Activated naive CD4-positive, alpha-beta T cell treated with anti-CD3 and anti-CD28 coated beads for 36 hours (primary cell): ENCODE results near the gene TMEM86B. TPM values are rescaled to one million over a fixed set of nuclear protein-coding genes. Genes with fewer than 3 reads are reported as not detected.
"Not testable (repeated sequence)": the region's sequence is repeated elsewhere in the genome, so short reads cannot be mapped to it uniquely, and the experiment has no call there.

Source experiments
- CTCF ChIA-PET: fragments of 350-600 bp; sonication (Branson Sonifier 250); formaldehyde crosslinking; loops from one replicate; lab custom pipeline; 2021; ENCODE audit warnings: antibody characterized with exemption; lab: Charles Lee
- DNase-seq: peaks from one replicate; pipeline ENCODE4 v3.0.0-alpha.2; 2020
- H3K27ac Mint-ChIP-seq: one replicate; pipeline ENCODE4 v1.8.0; 2021; ENCODE audit warnings: mild to moderate bottlenecking, mixed read lengths
- H3K27me3 Mint-ChIP-seq: one replicate; pipeline ENCODE4 v1.8.0; 2021; ENCODE audit warnings: low read depth, mixed read lengths
- H3K36me3 Mint-ChIP-seq: one replicate; pipeline ENCODE4 v1.8.0; 2021; ENCODE audit warnings: low read depth, mixed read lengths
- H3K4me1 Mint-ChIP-seq: one replicate; pipeline ENCODE4 v1.8.0; 2021; ENCODE audit warnings: low read depth, mixed read lengths
- H3K4me3 Mint-ChIP-seq: one replicate; pipeline ENCODE4 v1.8.0; 2021; ENCODE audit warnings: mild to moderate bottlenecking, moderate library complexity, mixed read lengths
- H3K9me3 Mint-ChIP-seq: one replicate; pipeline ENCODE4 v1.8.0; 2021; ENCODE audit warnings: mixed read lengths
- intact Hi-C: fragments of 100-400 bp; cut with micrococcal nuclease; formaldehyde crosslinking; loops from one replicate; pipeline ENCODE4 v1.15.1; 2023
- total RNA-seq, 2 experiments: library from RNA; stranded (reverse); gene quantifications; one replicate each; pipeline ENCODE4 v1.2.3, GENCODE V29; 2021

Gene TMEM86B
- total RNA-seq, 2 experiments from 2014 or later = 6.1 to 6.8 TPM

GRCh38 chr19:55216461-55217198 is 11.9 kb downstream of the TMEM86B start:
- Mint-ChIP-seq H3K27me3 (peaks cover 22% of the 10 kb centered on the region), H3K9me3 (peaks cover 15% of the 10 kb centered on the region), H3K36me3 (peaks cover 13% of the 10 kb centered on the region), H3K4me3 (peak overlapping the region; percentile 50), H3K4me1 (peaks cover 13% of the 10 kb centered on the region), H3K27ac (no peak overlapping the region)
- CTCF ChIA-PET = interaction anchor here (1.5 kb wide), 1 partner anchor 13 kb away, joined by 4 read pairs; no protein-coding TSS in a partner anchor
- intact Hi-C loops = loop anchor here (1.0 to 2.0 kb wide), 2 partner anchors 38 to 43 kb away; partner anchors contain the start of gene PPP6R1
- peak; percentile 79 for DNase-seq

DNA sequence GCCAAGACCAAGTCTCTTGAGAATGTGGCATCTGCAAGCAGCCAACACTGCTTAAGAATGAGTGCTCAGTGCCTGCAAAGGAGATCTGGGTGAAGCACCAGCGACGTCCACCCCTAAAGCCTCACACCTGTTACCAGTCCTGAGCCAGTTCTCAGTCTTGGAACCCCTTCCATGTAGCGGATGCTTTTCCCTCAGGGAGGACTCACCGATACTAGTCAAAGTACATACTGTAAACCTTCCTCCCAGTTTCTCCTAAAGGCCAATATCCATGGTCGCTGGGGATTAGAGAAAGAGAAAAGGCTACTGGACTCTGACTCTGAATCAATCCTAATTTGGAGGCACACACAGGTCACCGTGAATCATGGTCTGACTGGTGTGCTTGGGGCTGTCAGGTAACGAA is 15.0 kb downstream of the TMEM86B start:
- Mint-ChIP-seq H3K36me3 (peaks cover 5% of the 10 kb centered on the region), H3K9me3 (peaks cover 6% of the 10 kb centered on the region), H3K27ac (no peak overlapping the region), H3K4me3 (no peak overlapping the region), H3K4me1 (peaks cover 13% of the 10 kb centered on the region), H3K27me3 (peaks cover 30% of the 10 kb centered on the region)
- no peak for DNase-seq
- CTCF ChIA-PET = no interaction called here
- intact Hi-C loops = no loop called here

- H3K27me3 Mint-ChIP-seq = peaks cover 30% of the 10 kb centered on the region
- peak; percentile 80 for DNase-seq
- peaks cover 6% of the 10 kb centered on the region for H3K9me3 Mint-ChIP-seq
- no peak overlapping the region for H3K4me3 Mint-ChIP-seq
- intact Hi-C loops = loop anchor here (1.0 kb wide), 2 partner anchors 171 to 206 kb away; no protein-coding TSS in a partner anchor
- peak overlapping the region; percentile 2 for H3K27ac Mint-ChIP-seq
- H3K36me3 Mint-ChIP-seq = peaks cover 5% of the 10 kb centered on the region
- peaks cover 13% of the 10 kb centered on the region for H3K4me1 Mint-ChIP-seq
- CTCF ChIA-PET = interaction anchor here (0.7 to 0.9 kb wide), 2 partner anchors 41 to 282 kb away, joined by 3 to 6 read pairs; no protein-coding TSS in a partner anchor
Measured at GRCh38 chr19:55212447-55212846, 16.1 kb downstream of the TMEM86B start.

DNA sequence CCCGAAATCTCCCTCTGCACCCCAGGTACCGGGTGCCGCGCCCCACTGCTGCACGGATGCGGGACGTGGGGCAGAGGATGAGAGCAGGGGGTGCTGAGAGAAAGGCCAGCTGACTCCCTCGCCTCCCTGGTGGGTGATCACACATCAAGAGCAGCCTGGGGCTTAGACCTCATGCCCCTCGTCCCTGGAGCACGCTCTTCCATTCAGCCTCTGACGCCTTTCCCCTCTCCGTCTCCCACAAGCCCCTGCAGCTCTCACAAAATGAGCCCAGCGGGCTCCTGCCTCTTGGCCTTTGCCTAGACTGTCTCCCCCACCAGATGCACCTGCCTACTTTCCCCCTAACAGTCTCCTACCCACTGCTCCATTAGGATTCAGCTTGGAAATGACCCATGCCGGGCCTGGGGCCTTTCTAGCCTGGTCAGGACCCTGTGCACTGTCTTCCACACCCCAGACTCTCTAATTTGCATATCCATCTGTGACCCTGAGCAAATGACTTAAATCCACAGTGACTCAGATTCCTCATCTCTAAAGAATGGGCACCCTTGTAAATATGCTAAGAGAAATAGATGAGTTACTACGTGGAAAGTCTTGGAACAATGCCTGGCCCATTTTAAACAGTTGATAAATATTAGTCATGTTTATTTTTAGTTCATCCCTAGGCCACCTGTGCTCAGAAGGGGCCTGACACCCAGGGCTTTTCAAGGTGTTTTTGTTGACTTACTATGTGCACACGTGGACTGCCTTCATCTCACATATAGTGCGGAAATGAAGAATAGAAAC is 18.7 kb downstream of the TMEM86B start:
- H3K4me3 Mint-ChIP-seq = no peak overlapping the region
- H3K27ac Mint-ChIP-seq = no peak overlapping the region
- no peak for DNase-seq
- H3K36me3 Mint-ChIP-seq = peaks cover 5% of the 10 kb centered on the region
- CTCF ChIA-PET = interaction anchor here (0.6 kb wide), 2 partner anchors 52 to 384 kb away, joined by 3 to 4 read pairs; no protein-coding TSS in a partner anchor
- peaks cover 39% of the 10 kb centered on the region for H3K27me3 Mint-ChIP-seq
- H3K9me3 Mint-ChIP-seq = peaks cover 6% of the 10 kb centered on the region
- H3K4me1 Mint-ChIP-seq = peaks cover 2% of the 10 kb centered on the region
- intact Hi-C loops = no loop called here

GRCh38 chr19:55208880-55209692 is 19.5 kb downstream of the TMEM86B start, which contains the start of gene PTPRH:
TSS of gene PTPRH (minus strand) at chr19:55209501. CDS start at chr19:55209433, 68 bp downstream.
- CTCF ChIA-PET = interaction anchor here (0.6 kb wide), 1 partner anchor 385 kb away, joined by 4 read pairs; no protein-coding TSS in a partner anchor
- peaks cover 2% of the 10 kb centered on the region for H3K4me1 Mint-ChIP-seq
- H3K36me3 Mint-ChIP-seq = peaks cover 5% of the 10 kb centered on the region
- H3K27ac Mint-ChIP-seq = no peak within 1 kb of the TSS
- H3K9me3 Mint-ChIP-seq = peaks cover 6% of the 10 kb centered on the region
- intact Hi-C loops = no loop called here
- H3K4me3 Mint-ChIP-seq = no peak within 1 kb of the TSS
- DNase-seq = no peak
- peaks cover 39% of the 10 kb centered on the region for H3K27me3 Mint-ChIP-seq

DNA sequence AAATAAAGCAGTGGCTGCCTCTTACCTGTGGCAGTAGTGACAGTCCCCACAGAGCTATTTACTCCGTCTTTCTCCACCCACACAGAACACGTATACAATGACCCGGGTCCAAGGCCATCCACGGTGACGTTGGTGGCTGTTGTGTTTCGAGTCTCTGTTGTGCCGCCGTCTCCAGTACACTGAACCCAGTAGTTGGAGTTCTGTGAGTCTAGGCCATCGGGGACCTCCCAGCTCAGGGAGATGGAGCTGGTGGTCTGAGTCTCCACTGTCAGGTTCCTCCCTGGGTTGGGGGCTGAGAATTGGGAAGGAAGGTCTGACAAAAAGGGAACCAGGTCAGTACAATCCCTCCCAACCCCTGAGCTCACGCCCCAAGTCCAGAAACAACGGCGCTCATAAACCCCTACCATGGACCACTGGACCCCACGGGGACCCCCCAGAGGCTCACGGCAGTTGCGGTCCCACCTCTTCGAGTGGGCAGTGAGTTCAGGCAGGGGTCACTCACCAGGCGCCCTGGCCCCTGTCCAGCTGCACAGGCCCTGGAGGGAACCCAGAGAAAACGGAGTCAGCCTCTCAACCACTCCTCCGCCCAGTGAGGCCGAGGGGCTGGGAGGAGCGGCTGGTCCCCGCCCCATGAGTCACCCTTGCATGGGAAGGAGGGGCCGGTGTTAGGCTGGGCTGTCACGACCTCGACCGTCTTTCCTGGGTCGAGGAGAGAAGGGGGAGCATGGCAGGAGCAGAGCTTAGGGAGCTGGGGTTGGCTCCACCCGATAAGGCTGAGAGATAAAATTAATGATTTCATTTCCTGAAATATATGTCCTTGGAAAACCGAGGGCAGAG is 21.7 kb downstream of the TMEM86B start:
- Mint-ChIP-seq H3K4me3 (no peak overlapping the region), H3K27me3 (peaks cover 33% of the 10 kb centered on the region), H3K9me3 (no peaks in the 10 kb centered on the region), H3K4me1 (peaks cover 2% of the 10 kb centered on the region), H3K27ac (no peak overlapping the region), H3K36me3 (no peaks in the 10 kb centered on the region)
- CTCF ChIA-PET = no interaction called here
- intact Hi-C loops = no loop called here
- peak; percentile 47 for DNase-seq

DNA sequence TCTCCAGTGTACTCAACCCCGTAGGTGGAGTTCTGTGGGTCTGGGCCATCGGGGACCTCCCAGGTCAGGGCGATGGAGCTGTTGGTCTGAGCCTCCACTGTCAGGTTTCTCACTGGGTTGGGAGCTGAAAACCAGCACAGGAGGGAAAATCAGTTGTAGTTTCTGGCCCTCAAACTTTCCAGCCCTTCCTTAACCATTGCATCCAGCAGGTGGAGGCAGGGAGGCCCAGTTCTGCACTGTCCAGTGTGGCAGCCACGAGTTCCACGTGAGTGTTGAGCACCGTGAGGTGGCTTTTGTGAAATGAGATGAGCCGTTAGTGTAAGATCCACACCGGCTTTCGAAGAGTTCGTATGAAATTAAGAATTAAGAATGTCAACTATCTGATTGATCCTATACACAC is 26.4 kb downstream of the TMEM86B start:
- H3K4me1 Mint-ChIP-seq, H3K4me3 Mint-ChIP-seq, H3K36me3 Mint-ChIP-seq, intact Hi-C loops, H3K9me3 Mint-ChIP-seq, H3K27ac Mint-ChIP-seq, DNase-seq: not testable (repeated sequence)
- peaks cover 36% of the 10 kb centered on the region for H3K27me3 Mint-ChIP-seq
- CTCF ChIA-PET = interaction anchor here (0.6 kb wide), 1 partner anchor 90 kb away, joined by 3 read pairs; no protein-coding TSS in a partner anchor

- Mint-ChIP-seq H3K27ac (no peak overlapping the region), H3K4me1 (no peaks in the 10 kb centered on the region), H3K27me3 (peaks cover 18% of the 10 kb centered on the region), H3K4me3 (no peak overlapping the region), H3K9me3 (no peaks in the 10 kb centered on the region), H3K36me3 (no peaks in the 10 kb centered on the region)
- intact Hi-C loops = no loop called here
- no peak for DNase-seq
- CTCF ChIA-PET = no interaction called here
Measured at GRCh38 chr19:55199620-55200204, 28.9 kb downstream of the TMEM86B start.

DNA sequence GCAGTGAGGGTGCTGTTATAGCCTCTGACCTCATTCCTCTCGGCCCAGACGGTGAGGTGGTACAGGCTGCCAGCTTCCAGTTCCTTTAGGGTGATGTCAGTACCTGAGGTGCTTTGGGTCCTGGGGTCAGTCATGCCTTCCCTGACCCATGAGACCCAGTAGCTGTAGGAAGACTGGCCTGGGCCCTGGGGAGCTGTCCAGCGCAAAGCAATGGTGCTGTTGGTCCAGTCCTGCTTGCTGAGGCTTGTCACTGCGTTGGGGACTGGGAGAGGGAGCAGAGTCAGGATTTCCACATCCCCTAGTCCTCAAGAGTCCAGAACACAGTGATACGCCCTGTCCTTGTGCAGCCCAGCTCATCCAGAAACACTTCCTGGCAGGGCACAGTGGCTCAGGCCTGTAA is 29.9 kb downstream of the TMEM86B start:
- Mint-ChIP-seq H3K4me3 (no peak overlapping the region), H3K4me1 (no peaks in the 10 kb centered on the region), H3K9me3 (no peaks in the 10 kb centered on the region), H3K27me3 (peaks cover 16% of the 10 kb centered on the region), H3K36me3 (no peaks in the 10 kb centered on the region), H3K27ac (no peak overlapping the region)
- intact Hi-C loops = no loop called here
- no peak for DNase-seq
- CTCF ChIA-PET = interaction anchor here (1.0 kb wide), 1 partner anchor 94 kb away, joined by 3 read pairs; no protein-coding TSS in a partner anchor

DNA sequence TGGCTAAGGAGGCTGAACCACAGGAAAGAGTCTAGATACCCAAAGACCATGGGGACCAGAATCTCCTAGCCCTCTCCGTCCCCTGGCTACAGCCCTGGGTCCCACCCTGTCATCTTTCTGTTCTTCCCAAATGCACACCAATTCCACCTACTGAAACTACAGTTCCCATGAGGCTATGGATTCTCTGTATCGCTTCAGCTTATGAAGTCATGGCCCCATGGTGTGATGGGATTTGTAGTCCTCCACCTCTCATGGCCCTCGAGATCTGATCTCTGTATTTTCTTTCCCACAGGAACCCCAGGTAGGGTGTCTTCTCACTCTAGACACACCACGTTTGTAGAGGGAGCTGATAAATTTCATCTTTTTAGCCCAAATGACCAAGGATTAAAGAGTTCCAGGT is 31.0 kb downstream of the TMEM86B start:
- Mint-ChIP-seq H3K27ac (no peak overlapping the region), H3K9me3 (no peaks in the 10 kb centered on the region), H3K27me3 (peaks cover 16% of the 10 kb centered on the region), H3K4me1 (no peaks in the 10 kb centered on the region), H3K4me3 (no peak overlapping the region), H3K36me3 (no peaks in the 10 kb centered on the region)
- CTCF ChIA-PET = interaction anchor here (0.5 to 0.6 kb wide), 3 partner anchors 40 to 836 kb away, joined by 3 to 4 read pairs (median 3); no protein-coding TSS in a partner anchor
- no peak for DNase-seq
- intact Hi-C loops = no loop called here

- Mint-ChIP-seq H3K4me1 (no peaks in the 10 kb centered on the region), H3K27ac (no peak overlapping the region), H3K27me3 (peaks cover 17% of the 10 kb centered on the region), H3K9me3 (no peaks in the 10 kb centered on the region), H3K4me3 (no peak overlapping the region), H3K36me3 (no peaks in the 10 kb centered on the region)
- intact Hi-C loops = no loop called here
- CTCF ChIA-PET = interaction anchor here (0.6 kb wide), 1 partner anchor 69 kb away, joined by 3 read pairs; no protein-coding TSS in a partner anchor
- DNase-seq = no peak
Measured at GRCh38 chr19:55196803-55197202, 31.8 kb downstream of the TMEM86B start.
